Natural killer cell (primary cell): ENCODE results near the gene RHPN2. TPM values are rescaled to one million over a fixed set of nuclear protein-coding genes. Genes with fewer than 3 reads are reported as not detected.

ENCODE experiments used
- ATAC-seq, 3 donors: fragments of 150-1000 bp in 2 of 3; fragments of 200-7000 bp in 1 of 3; cut with Tn5 transposase; 1 replicate in 1 of 3; 2 replicates in 2 of 3; pipeline ENCODE4 v1.10.0; 2021; ENCODE audit warnings: mild to moderate bottlenecking in 2 of 3, moderate library complexity in 2 of 3
- DNase-seq, 2 donors: peaks; one replicate each; pipeline versions ENCODE4 v3.0.0 to v3.0.0-alpha.2; 2013 to 2021; ENCODE audit warnings: mixed read lengths in 1 of 2
- H3K27ac ChIP-seq: one replicate; pipeline ENCODE4 v1.5.1; 2013; ENCODE audit warnings: mild to moderate bottlenecking, low read length
- H3K27me3 ChIP-seq: one replicate; pipeline ENCODE4 v1.6.1; 2013; ENCODE audit warnings: low read length; ENCODE audit not compliant: control insufficient read depth, insufficient read depth
- H3K36me3 ChIP-seq: one replicate; pipeline ENCODE4 v1.6.1; 2013; ENCODE audit warnings: low read length; ENCODE audit not compliant: control insufficient read depth, insufficient read depth
- H3K4me1 ChIP-seq: one replicate; pipeline ENCODE4 v1.6.1; 2013; ENCODE audit warnings: low read length; ENCODE audit not compliant: control insufficient read depth, insufficient read depth
- H3K4me3 ChIP-seq: one replicate; pipeline ENCODE4 v1.5.1; 2013; ENCODE audit warnings: low read length
- H3K9me3 ChIP-seq: one replicate; pipeline ENCODE4 v1.6.1; 2013; ENCODE audit warnings: low read length; ENCODE audit not compliant: control insufficient read depth, insufficient read depth
- H3K27ac Mint-ChIP-seq, 2 donors: one replicate each; pipeline ENCODE4 v1.8.0; 2022; ENCODE audit warnings: mild to moderate bottlenecking in 2 of 2, mixed read lengths in 2 of 2, moderate library complexity in 1 of 2
- H3K27me3 Mint-ChIP-seq, 2 donors: one replicate each; pipeline ENCODE4 v1.8.0; 2022; ENCODE audit warnings: low read depth in 2 of 2, mixed read lengths in 2 of 2
- H3K36me3 Mint-ChIP-seq: one replicate; pipeline ENCODE4 v1.8.0; 2022; ENCODE audit warnings: mixed read lengths
- H3K4me1 Mint-ChIP-seq, 2 donors: one replicate each; pipeline ENCODE4 v1.8.0; 2022; ENCODE audit warnings: mixed read lengths in 2 of 2
- H3K4me3 Mint-ChIP-seq: one replicate; pipeline ENCODE4 v1.8.0; 2022; ENCODE audit warnings: mild to moderate bottlenecking, moderate library complexity, mixed read lengths
- H3K9me3 Mint-ChIP-seq, 2 donors: one replicate each; pipeline ENCODE4 v1.8.0; 2022; ENCODE audit warnings: mixed read lengths in 2 of 2
- CTCF ChIP-seq: fragments of 200-600 bp; IDR thresholded peaks from one replicate; pipeline ENCODE4 v1.8.0; 2022; ENCODE audit warnings: antibody characterized with exemption
- WGBS: methylation state at CpG from one replicate; pipeline ENCODE4 v1.1.7; 2013; ENCODE audit warnings: missing lambda C conversion rate; ENCODE audit not compliant: insufficient coverage; 5-methylcytosine and 5-hydroxymethylcytosine counted together
- intact Hi-C: fragments of 100-400 bp; cut with micrococcal nuclease; formaldehyde crosslinking; loops from one replicate; pipeline ENCODE4 v1.14.2; 2022
- total RNA-seq, 4 donors: library from RNA; stranded (reverse); fragments of 120-200 nt in 1 of 4; gene quantifications; one replicate each; pipeline versions ENCODE4 v1.2.3 to v1.2.4, GENCODE V29; 2013 to 2022

RHPN2 gene
- total RNA-seq, 3 donors from 2014 or later (not counting 1 experiment from before 2014, with no cell fraction given), result 0.35 TPM; not detected in 2

GRCh38 chr19:33055718-33056117, 9.0 kb downstream of the RHPN2 start:
- Mint-ChIP-seq H3K4me3 (no peak overlapping the region), H3K27ac (no peak overlapping the region), H3K27me3 (peaks cover 7 to 10% of the 10 kb centered on the region in 2 donors), H3K4me1 (no peaks in the 10 kb centered on the region), H3K9me3 (no peaks in the 10 kb centered on the region), H3K36me3 (no peaks in the 10 kb centered on the region)
- no peak for ATAC-seq
- H3K27ac ChIP-seq, result no peak overlapping the region
- intact Hi-C loops, result no loop called here
- H3K36me3 ChIP-seq, result no peaks in the 10 kb centered on the region
- H3K27me3 ChIP-seq, result no peaks in the 10 kb centered on the region
- no peaks in the 10 kb centered on the region for H3K9me3 ChIP-seq
- no peak for TF ChIP-seq CTCF
- no peaks in the 10 kb centered on the region for H3K4me1 ChIP-seq
- no peak overlapping the region for H3K4me3 ChIP-seq
- DNase-seq, result no peak
- WGBS, result 14% methylated on average over 2 of the region's 2 CpGs

GRCh38 chr19:33054623-33055022, 10.1 kb downstream of the RHPN2 start:
- Histone ChIP-seq H3K4me3 (no peak overlapping the region), H3K9me3 (no peaks in the 10 kb centered on the region), H3K27me3 (no peaks in the 10 kb centered on the region), H3K27ac (no peak overlapping the region), H3K4me1 (no peaks in the 10 kb centered on the region), H3K36me3 (no peaks in the 10 kb centered on the region)
- Mint-ChIP-seq H3K4me1 (no peaks in the 10 kb centered on the region), H3K4me3 (no peak overlapping the region), H3K27me3 (peaks cover 0 to 3% of the 10 kb centered on the region in 2 donors), H3K36me3 (no peaks in the 10 kb centered on the region), H3K9me3 (no peaks in the 10 kb centered on the region), H3K27ac (no peak overlapping the region)
- ATAC-seq (no peak), DNase-seq (no peak)
- no peak for TF ChIP-seq CTCF
- WGBS, result 77% methylated on average over 8 of the region's 8 CpGs
- intact Hi-C loops, result no loop called here

- H3K27me3 Mint-ChIP-seq, result no peaks in the 10 kb centered on the region
- H3K4me3 ChIP-seq, result no peak overlapping the region
- intact Hi-C loops, result no loop called here
- H3K27me3 ChIP-seq, result no peaks in the 10 kb centered on the region
- TF ChIP-seq CTCF, result no peak
- 76% methylated on average over 8 of the region's 8 CpGs for WGBS
- no peak overlapping the region for H3K4me3 Mint-ChIP-seq
- H3K9me3 Mint-ChIP-seq, result no peaks in the 10 kb centered on the region
- ATAC-seq (no peak), DNase-seq (no peak)
- H3K4me1 ChIP-seq, result no peaks in the 10 kb centered on the region
- H3K36me3 Mint-ChIP-seq, result no peaks in the 10 kb centered on the region
- H3K27ac Mint-ChIP-seq, result no peak overlapping the region
- H3K4me1 Mint-ChIP-seq, result no peaks in the 10 kb centered on the region
- H3K36me3 ChIP-seq, result no peaks in the 10 kb centered on the region
- H3K27ac ChIP-seq, result no peak overlapping the region
- H3K9me3 ChIP-seq, result no peaks in the 10 kb centered on the region
Measured at GRCh38 chr19:33052352-33052972, 12.2 kb downstream of the RHPN2 start.

GRCh38 chr19:33050110-33050509, 14.6 kb downstream of the RHPN2 start:
- Histone ChIP-seq H3K9me3 (no peaks in the 10 kb centered on the region), H3K36me3 (no peaks in the 10 kb centered on the region), H3K27ac (no peak overlapping the region), H3K27me3 (peaks cover 2% of the 10 kb centered on the region), H3K4me1 (no peaks in the 10 kb centered on the region), H3K4me3 (no peak overlapping the region)
- Mint-ChIP-seq H3K9me3 (no peaks in the 10 kb centered on the region), H3K27ac (no peak overlapping the region), H3K4me3 (no peak overlapping the region), H3K4me1 (no peaks in the 10 kb centered on the region), H3K36me3 (no peaks in the 10 kb centered on the region), H3K27me3 (no peaks in the 10 kb centered on the region)
- ATAC-seq (no peak), DNase-seq (no peak)
- intact Hi-C loops, result no loop called here
- no peak for TF ChIP-seq CTCF
- 97% methylated on average over 2 of the region's 3 CpGs for WGBS
